ENCODE measurements around the gene CCNJL.

- TF ChIP-seq CTCF (conservative IDR thresholded peaks at IDR 0.05; ENCODE audit: low read depth in 2 of 2): no peak
- no peak for TF ChIP-seq EZH2 (IDR thresholded peaks at IDR 0.05; ENCODE audit: low read depth, unreplicated experiment)
- TF ChIP-seq CREB1 (CRISPR knock-in tag; IDR thresholded peaks at IDR 0.05; ENCODE audit: low read depth): no peak
- TF ChIP-seq POLR2AphosphoS5 (IDR thresholded peaks at IDR 0.05; ENCODE audit: low read depth): no peak
- no peak for TF ChIP-seq EZH2phosphoT487 (IDR thresholded peaks at IDR 0.05; ENCODE audit: unreplicated experiment)
- TF ChIP-seq REST (IDR thresholded peaks at IDR 0.05; ENCODE audit: unreplicated experiment): no peak
- TF ChIP-seq ETS1 (IDR thresholded peaks at IDR 0.05): no peak
- TF ChIP-seq ZNF462 (CRISPR knock-in tag; IDR thresholded peaks at IDR 0.05): no peak
- no peak for TF ChIP-seq NANOG (IDR thresholded peaks at IDR 0.05; ENCODE audit: borderline replicate concordance)
Observed at GRCh38 chr5:160348080-160348479, 35.7 kb upstream of the CCNJL start.
